GM12891 (cell line): ENCODE data around the gene DHX34.

ENCODE experiments used
- POLR2A ChIP-seq: IDR thresholded peaks from 2 replicates; pipeline ENCODE4 v1.6.1; 2011; ENCODE audit warnings: low read depth, low read length, control low read depth
- POLR2AphosphoS5 ChIP-seq: IDR thresholded peaks from 2 replicates; pipeline ENCODE4 v1.6.1; 2011; ENCODE audit warnings: low read depth, low read length, control low read depth
- POU2F2 ChIP-seq: IDR thresholded peaks from 2 replicates; pipeline ENCODE4 v1.6.1; 2011; ENCODE audit warnings: low read depth, mild to moderate bottlenecking, control low read depth, low read length, moderate library complexity
- SPI1 ChIP-seq: IDR thresholded peaks from 2 replicates; pipeline ENCODE4 v1.6.1; 2011; ENCODE audit warnings: low read depth, low read length, control low read depth
- TAF1 ChIP-seq: IDR thresholded peaks from 2 replicates; pipeline ENCODE4 v1.6.1; 2011; ENCODE audit warnings: low read depth, low read length, control low read depth

- TF ChIP-seq SPI1 (no peak), POLR2AphosphoS5 (no peak), POLR2A (no peak), TAF1 (no peak), POU2F2 (no peak)
Measured at GRCh38 chr19:47415953-47416642, 67.0 kb downstream of the DHX34 start.
